ENCODE data around the gene TSPYL6. TPM values are rescaled to one million over a fixed set of nuclear protein-coding genes. Genes with fewer than 3 reads are reported as not detected.
A peak's percentile ranks its signal among the peaks of the same experiment; 100 is the strongest.

TSPYL6 gene
- total RNA-seq, 4 donors from 2014 or later = 0.18 TPM; not detected in 3

DNA sequence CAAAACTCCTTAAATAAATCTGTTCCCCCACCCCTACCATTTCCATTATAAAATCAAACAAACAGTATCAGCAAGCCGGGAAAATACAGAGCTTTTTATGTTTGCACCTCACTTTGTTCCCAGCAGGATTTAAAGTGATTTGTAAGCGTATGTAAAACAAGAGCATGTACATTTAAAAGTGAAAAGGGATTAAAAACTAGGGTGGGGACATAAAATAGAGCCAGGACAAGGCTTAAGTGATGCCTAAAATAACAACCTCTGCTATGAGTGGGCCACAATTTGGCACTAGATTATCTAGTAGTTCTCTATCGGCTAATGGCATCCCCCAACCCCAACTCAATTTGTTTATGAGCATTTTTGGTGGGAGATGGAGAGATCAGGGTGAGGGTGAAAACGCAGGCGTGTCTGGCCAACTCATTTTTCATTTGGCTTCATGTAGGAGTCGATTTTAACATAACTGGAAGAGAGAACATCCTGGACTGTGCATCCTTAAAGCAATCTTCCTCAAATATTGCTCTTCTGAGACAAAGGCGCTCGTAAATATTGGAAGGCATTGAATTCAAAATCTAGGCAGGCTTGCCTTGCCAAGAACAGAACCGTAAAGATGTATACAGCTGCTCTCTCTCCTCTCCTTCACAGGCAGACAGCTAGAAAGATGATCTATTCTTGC lies 34.5 kb upstream of the TSPYL6 start:
- H3K36me3 ChIP-seq = no peaks in the 10 kb centered on the region
- no peaks in the 10 kb centered on the region for H3K27me3 ChIP-seq
- intact Hi-C loops (cut with DNase I; ENCODE audit: low total_unique reads) = no loop called here
- H3K4me1 ChIP-seq = no peaks in the 10 kb centered on the region
- no peak for DNase-seq
- TF ChIP-seq POLR2A (IDR thresholded peaks at IDR 0.05) = no peak
- TF ChIP-seq, protein P1, sequence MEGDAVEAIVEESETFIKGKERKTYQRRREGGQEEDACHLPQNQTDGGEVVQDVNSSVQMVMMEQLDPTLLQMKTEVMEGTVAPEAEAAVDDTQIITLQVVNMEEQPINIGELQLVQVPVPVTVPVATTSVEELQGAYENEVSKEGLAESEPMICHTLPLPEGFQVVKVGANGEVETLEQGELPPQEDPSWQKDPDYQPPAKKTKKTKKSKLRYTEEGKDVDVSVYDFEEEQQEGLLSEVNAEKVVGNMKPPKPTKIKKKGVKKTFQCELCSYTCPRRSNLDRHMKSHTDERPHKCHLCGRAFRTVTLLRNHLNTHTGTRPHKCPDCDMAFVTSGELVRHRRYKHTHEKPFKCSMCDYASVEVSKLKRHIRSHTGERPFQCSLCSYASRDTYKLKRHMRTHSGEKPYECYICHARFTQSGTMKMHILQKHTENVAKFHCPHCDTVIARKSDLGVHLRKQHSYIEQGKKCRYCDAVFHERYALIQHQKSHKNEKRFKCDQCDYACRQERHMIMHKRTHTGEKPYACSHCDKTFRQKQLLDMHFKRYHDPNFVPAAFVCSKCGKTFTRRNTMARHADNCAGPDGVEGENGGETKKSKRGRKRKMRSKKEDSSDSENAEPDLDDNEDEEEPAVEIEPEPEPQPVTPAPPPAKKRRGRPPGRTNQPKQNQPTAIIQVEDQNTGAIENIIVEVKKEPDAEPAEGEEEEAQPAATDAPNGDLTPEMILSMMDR (IDR thresholded peaks at IDR 0.05) = no peak
- H3K9me3 ChIP-seq = no peaks in the 10 kb centered on the region
- no peak overlapping the region for H3K4me3 ChIP-seq
- H3K27ac ChIP-seq = no peak overlapping the region

DNA sequence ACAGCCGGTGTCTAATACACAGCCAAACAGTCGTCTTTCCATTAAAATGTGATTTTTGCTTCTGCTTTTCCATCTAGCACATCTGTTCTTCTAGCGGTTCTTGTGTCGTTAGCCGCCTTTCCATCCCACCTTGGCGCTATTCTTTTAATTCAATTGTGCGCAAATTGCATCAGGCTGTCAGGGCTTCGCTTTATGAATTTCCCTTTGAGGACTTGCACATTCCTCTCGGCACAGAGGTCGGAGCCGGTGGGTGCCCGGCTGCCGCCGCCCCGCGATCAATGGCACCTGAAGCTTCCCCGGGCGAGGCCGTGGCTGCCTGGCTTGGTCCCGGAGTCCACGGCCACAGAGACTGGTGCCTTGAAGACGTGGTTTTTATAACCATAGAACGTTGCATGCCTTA lies 33.9 kb upstream of the TSPYL6 start:
- DNase-seq = no peak
- TF ChIP-seq POLR2A (IDR thresholded peaks at IDR 0.05) = no peak
- TF ChIP-seq, protein P1 (IDR thresholded peaks at IDR 0.05) = no peak
- no peak overlapping the region for H3K27ac ChIP-seq
- no peaks in the 10 kb centered on the region for H3K36me3 ChIP-seq
- intact Hi-C loops (cut with DNase I; ENCODE audit: low total_unique reads) = no loop called here
- peak overlapping the region in 1 of 2 donors; percentile 13 for H3K4me3 ChIP-seq
- H3K9me3 ChIP-seq = no peaks in the 10 kb centered on the region
- H3K27me3 ChIP-seq = no peaks in the 10 kb centered on the region
- H3K4me1 ChIP-seq = no peaks in the 10 kb centered on the region

DNA sequence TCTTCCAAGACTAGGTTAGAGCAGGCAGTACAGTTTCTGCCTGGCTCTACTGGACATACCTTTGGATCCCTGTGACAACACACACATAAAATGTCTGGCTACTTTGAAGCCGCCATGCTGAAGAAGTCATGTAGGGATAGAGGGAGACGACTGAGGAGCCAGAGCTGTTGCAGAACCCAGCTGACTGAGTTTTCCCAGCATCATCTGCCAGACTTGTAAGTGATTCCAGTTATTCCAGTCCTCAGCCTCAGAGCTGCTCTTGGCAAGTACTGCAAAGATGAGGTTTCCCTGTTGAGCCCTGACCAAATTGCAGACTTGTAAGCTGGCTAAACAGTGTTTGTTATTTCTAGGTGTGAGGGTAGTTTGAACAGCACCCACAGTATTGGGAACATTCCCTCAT lies 31.5 kb upstream of the TSPYL6 start:
- no peaks in the 10 kb centered on the region for H3K36me3 ChIP-seq
- DNase-seq = peak in 1 of 2 donors; percentile 17
- no peak overlapping the region for H3K27ac ChIP-seq
- no peak for TF ChIP-seq POLR2A (IDR thresholded peaks at IDR 0.05)
- TF ChIP-seq, protein P1 (IDR thresholded peaks at IDR 0.05) = no peak
- intact Hi-C loops (cut with DNase I; ENCODE audit: low total_unique reads) = no loop called here
- no peaks in the 10 kb centered on the region for H3K4me1 ChIP-seq
- H3K27me3 ChIP-seq = no peaks in the 10 kb centered on the region
- H3K4me3 ChIP-seq = no peak overlapping the region
- no peaks in the 10 kb centered on the region for H3K9me3 ChIP-seq

DNA sequence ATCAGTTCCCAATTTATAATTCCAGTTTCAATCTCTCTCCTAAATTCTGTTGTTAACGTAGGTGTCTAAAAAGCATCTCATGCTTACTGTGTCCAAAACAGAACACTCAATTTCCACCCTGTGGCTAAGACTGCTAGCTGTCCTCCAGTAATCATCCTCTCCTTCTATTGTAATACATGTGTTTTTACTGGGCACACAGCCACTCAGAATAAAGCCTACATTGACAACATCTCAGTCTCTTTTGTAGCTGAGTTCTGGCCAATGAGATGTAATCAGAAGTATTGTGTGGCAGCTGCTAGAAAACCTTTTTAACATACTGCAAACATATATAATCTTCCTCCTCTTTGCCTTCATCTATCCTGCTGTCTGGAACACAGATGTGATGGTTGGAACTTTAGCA lies 29.4 kb upstream of the TSPYL6 start:
- no peaks in the 10 kb centered on the region for H3K4me1 ChIP-seq
- H3K4me3 ChIP-seq = no peak overlapping the region
- H3K27ac ChIP-seq = no peak overlapping the region
- no peaks in the 10 kb centered on the region for H3K27me3 ChIP-seq
- TF ChIP-seq, protein P1 (IDR thresholded peaks at IDR 0.05) = no peak
- TF ChIP-seq POLR2A (IDR thresholded peaks at IDR 0.05) = no peak
- no peak for DNase-seq
- H3K9me3 ChIP-seq = no peaks in the 10 kb centered on the region
- intact Hi-C loops (cut with DNase I; ENCODE audit: low total_unique reads) = no loop called here
- no peaks in the 10 kb centered on the region for H3K36me3 ChIP-seq

DNA sequence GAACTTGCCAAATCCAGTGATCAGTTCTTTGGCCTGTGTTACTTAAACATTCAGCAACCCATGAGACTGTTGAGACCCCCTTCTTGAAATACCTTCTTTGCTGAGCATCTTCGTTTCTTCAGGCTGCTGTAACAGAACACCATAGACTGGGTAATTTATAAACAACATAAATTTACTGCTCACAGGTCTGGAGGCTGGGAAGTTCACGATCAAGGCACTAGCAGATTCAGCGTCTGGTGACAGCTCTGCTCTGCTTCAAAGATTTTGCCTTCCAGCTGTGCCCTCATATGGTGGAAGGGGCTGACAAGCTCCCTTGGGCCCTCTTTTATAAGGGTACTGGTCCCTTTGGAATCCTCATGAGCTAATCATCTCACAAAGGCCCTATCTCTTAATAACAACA lies 28.8 kb upstream of the TSPYL6 start:
- no peak overlapping the region for H3K27ac ChIP-seq
- DNase-seq = no peak
- TF ChIP-seq, protein P1 (IDR thresholded peaks at IDR 0.05) = no peak
- no peak for TF ChIP-seq POLR2A (IDR thresholded peaks at IDR 0.05)
- H3K27me3 ChIP-seq = no peaks in the 10 kb centered on the region
- H3K4me3 ChIP-seq = no peak overlapping the region
- intact Hi-C loops (cut with DNase I; ENCODE audit: low total_unique reads) = no loop called here
- no peaks in the 10 kb centered on the region for H3K36me3 ChIP-seq
- H3K9me3 ChIP-seq = no peaks in the 10 kb centered on the region
- H3K4me1 ChIP-seq = no peaks in the 10 kb centered on the region

Measured in uterus (tissue), 4 donors.